Measurements from ENCODE around the gene BCL7B.

DNA sequence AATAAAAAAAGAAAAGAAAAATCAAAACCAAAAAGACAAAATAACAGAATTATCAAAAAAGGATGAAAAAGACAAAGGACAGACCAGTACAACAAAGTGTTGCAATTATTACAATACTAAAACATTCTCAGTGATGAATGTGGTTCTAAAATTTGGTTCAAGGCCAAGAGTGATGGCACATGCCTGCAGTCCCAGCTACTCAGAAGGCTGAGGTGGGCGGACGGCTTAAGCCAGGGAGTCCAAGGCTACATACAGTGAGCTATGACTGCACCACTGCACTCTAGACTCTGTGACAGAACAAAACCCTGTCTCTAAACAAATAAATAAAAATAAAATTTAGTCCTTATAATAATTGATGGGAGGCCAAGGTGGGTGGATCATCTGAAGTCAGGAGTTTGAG lies 49.9 kb downstream of the BCL7B start:
- TF ChIP-seq, protein P1, sequence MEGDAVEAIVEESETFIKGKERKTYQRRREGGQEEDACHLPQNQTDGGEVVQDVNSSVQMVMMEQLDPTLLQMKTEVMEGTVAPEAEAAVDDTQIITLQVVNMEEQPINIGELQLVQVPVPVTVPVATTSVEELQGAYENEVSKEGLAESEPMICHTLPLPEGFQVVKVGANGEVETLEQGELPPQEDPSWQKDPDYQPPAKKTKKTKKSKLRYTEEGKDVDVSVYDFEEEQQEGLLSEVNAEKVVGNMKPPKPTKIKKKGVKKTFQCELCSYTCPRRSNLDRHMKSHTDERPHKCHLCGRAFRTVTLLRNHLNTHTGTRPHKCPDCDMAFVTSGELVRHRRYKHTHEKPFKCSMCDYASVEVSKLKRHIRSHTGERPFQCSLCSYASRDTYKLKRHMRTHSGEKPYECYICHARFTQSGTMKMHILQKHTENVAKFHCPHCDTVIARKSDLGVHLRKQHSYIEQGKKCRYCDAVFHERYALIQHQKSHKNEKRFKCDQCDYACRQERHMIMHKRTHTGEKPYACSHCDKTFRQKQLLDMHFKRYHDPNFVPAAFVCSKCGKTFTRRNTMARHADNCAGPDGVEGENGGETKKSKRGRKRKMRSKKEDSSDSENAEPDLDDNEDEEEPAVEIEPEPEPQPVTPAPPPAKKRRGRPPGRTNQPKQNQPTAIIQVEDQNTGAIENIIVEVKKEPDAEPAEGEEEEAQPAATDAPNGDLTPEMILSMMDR (IDR thresholded peaks at IDR 0.05; ENCODE audit: insufficient read depth, low read length, poor library complexity, severe bottlenecking) = no peak
- TF ChIP-seq EZH2phosphoT487 (conservative IDR thresholded peaks at IDR 0.05; ENCODE audit: low read length) = no peak
